AG04449 (cell line): ENCODE data around the gene ZNF274.
A peak's percentile ranks its signal among the peaks of the same experiment; 100 is the strongest.

ENCODE experiments used
- CTCF ChIA-PET: fragments of 350-600 bp; formaldehyde crosslinking; extraction: SDS; loops from one replicate; lab custom pipeline; 2021; ENCODE audit warnings: antibody characterized with exemption; lab: Yijun Ruan, JAX
- POLR2A ChIA-PET: fragments of 400-600, 350-600 bp; formaldehyde crosslinking; extraction: SDS; loops from one replicate; lab custom pipeline; 2020; ENCODE audit warnings: antibody characterized with exemption, inconsistent platforms; lab: Yijun Ruan, JAX
- DNase-seq: peaks from one replicate; pipeline ENCODE4 v3.0.0-alpha.2; 2010; ENCODE audit warnings: low read depth, low spot score
- H3K4me3 ChIP-seq: 2 replicates; pipeline ENCODE4 v1.5.1; 2011; ENCODE audit warnings: low read depth, mild to moderate bottlenecking, control low read depth, low read length
- CTCF ChIP-seq: IDR thresholded peaks from one replicate; pipeline ENCODE4 v1.5.1; 2011; ENCODE audit warnings: mild to moderate bottlenecking, moderate library complexity, low read length, control low read depth, inconsistent platforms; ENCODE audit not compliant: insufficient read depth; ENCODE audit errors: missing control alignments

The ZNF274 gene

GRCh38 chr19:58170860-58171259, 12.0 kb upstream of the ZNF274 start:
- ChIA-PET POLR2A (no interaction called here), CTCF (no interaction called here)
- no peak for DNase-seq
- TF ChIP-seq CTCF, result no peak
- H3K4me3 ChIP-seq, result no peak overlapping the region

GRCh38 chr19:58181902-58182576, 822 bp upstream of the ZNF274 start:
- peak; percentile 21 for TF ChIP-seq CTCF
- H3K4me3 ChIP-seq, result peak overlapping the region; percentile 85
- ChIA-PET CTCF (interaction anchor here (1.1 kb wide), 1 partner anchor 163 kb away, joined by 3 read pairs; no protein-coding TSS in a partner anchor), POLR2A (no interaction called here)
- no peak for DNase-seq

- peak overlapping the region; percentile 85 for H3K4me3 ChIP-seq
- ChIA-PET POLR2A (interaction anchor here (0.5 to 1.5 kb wide), 4 partner anchors 40 to 295 kb away, joined by 3 to 4 read pairs (median 4); no protein-coding TSS in a partner anchor), CTCF (interaction anchor here (1.1 to 1.2 kb wide), 3 partner anchors 13 to 163 kb away, joined by 3 to 4 read pairs (median 3); no protein-coding TSS in a partner anchor)
- no peak for TF ChIP-seq CTCF
- DNase-seq, result no peak
Observed at GRCh38 chr19:58182577-58182988, 278 bp upstream of the ZNF274 start.

- peak; percentile 33 for DNase-seq
- CTCF ChIA-PET, result interaction anchor here (0.8 to 1.2 kb wide), 3 partner anchors 8 to 28 kb away, joined by 3 to 4 read pairs (median 4); no protein-coding TSS in a partner anchor
Observed at GRCh38 chr19:58183817-58184215, 955 bp downstream of the ZNF274 start.

GRCh38 chr19:58196901-58197616, 14.2 kb downstream of the ZNF274 start:
- DNase-seq, result no peak
- ChIA-PET POLR2A (no interaction called here), CTCF (no interaction called here)
- no peak overlapping the region for H3K4me3 ChIP-seq
- no peak for TF ChIP-seq CTCF

More at GRCh38 chr19:58183817-58184215, 955 bp downstream of the ZNF274 start:
- TF ChIP-seq CTCF, result no peak
- H3K4me3 ChIP-seq, result peak overlapping the region; percentile 85
- POLR2A ChIA-PET, result interaction anchor here (1.4 to 1.5 kb wide), 2 partner anchors 94 to 163 kb away, joined by 4 read pairs; no protein-coding TSS in a partner anchor
